K562 (cell line): Measurements from ENCODE around the gene GOLIM4. TPM values are rescaled to one million over a fixed set of nuclear protein-coding genes. Genes with fewer than 3 reads are reported as not detected.
A peak's percentile ranks its signal among the peaks of the same experiment; 100 is the strongest.

ENCODE experiments used
- ATAC-seq: fragments of 200-7000 bp; cut with Tn5 transposase; 3 replicates; pipeline ENCODE4 v1.9.1; 2020; ENCODE audit warnings: moderate library complexity
- Bru-seq: library from RNA; stranded (reverse); fragments of 400-500 nt; gene quantifications from one replicate; lab custom pipeline; 2021; lab: Mats Ljungman, UMichigan
- BruChase-seq, 2 experiments: library from RNA; stranded (reverse); fragments of 400-500 nt; gene quantifications; one replicate each; lab custom pipeline; 2021; lab: Mats Ljungman, UMichigan
- BruUV-seq: library from RNA; stranded (reverse); fragments of 400-500 nt; replicated peaks from 2 replicates; lab custom pipeline; 2021; lab: Mats Ljungman, UMichigan
- CTCF ChIA-PET: fragments of 300-600 bp; formaldehyde crosslinking; extraction: SDS; loops from one replicate; lab custom pipeline; 2021; ENCODE audit warnings: low intra/inter-chr PET ratio; lab: Yijun Ruan, JAX
- POLR2A ChIA-PET: fragments of 300-600, 350-650 bp; sonication (Branson Sonifier 250); formaldehyde crosslinking; extraction: SDS; loops from one replicate; lab custom pipeline; 2021; ENCODE audit warnings: antibody characterized with exemption, inconsistent platforms; lab: Yijun Ruan, JAX
- DNase-seq, 4 experiments: peaks; one replicate each; pipeline versions ENCODE4 v3.0.0 to v3.0.0-alpha.2; 2011 to 2018; ENCODE audit warnings: low spot score in 3 of 4, mixed read lengths in 3 of 4; ENCODE audit errors: extremely low read depth in 1 of 4
- FAIRE-seq: peaks from 2 replicates; lab custom pipeline; 2011; peaks lifted over from hg19 to GRCh38; lab: Jason Lieb, UNC
- H2AFZ ChIP-seq: 2 replicates; pipeline ENCODE4 v1.6.0; 2011; ENCODE audit warnings: low read depth, low read length, control low read depth, inconsistent platforms
- H3K27ac ChIP-seq: fragments of 200-600 bp; 3 replicates; pipeline ENCODE4 v1.8.0; 2011; ENCODE audit warnings: low read depth, mild to moderate bottlenecking, control low read depth, inconsistent platforms, low read length, moderate library complexity, mixed read lengths; ENCODE audit errors: extremely low read depth
- H3K27me3 ChIP-seq, 2 experiments: fragments of 300-600 bp in 1 of 2; 2 replicates in 1 of 2; 3 replicates in 1 of 2; pipeline versions ENCODE4 v1.6.0 to v1.8.0; 2011; ENCODE audit warnings: inconsistent platforms in 2 of 2, low read length in 2 of 2, mild to moderate bottlenecking in 1 of 2, mixed read lengths in 1 of 2, moderate library complexity in 1 of 2; ENCODE audit not compliant: control insufficient read depth in 2 of 2, insufficient read depth in 2 of 2
- H3K36me3 ChIP-seq: fragments of 300-600 bp; 3 replicates; pipeline ENCODE4 v1.8.0; 2011; ENCODE audit warnings: mild to moderate bottlenecking, low read length, inconsistent platforms; ENCODE audit not compliant: control insufficient read depth, insufficient read depth
- H3K4me1 ChIP-seq, 2 experiments: fragments of 200-600 bp in 1 of 2; replicated peaks in 1 of 2; 2 replicates in 1 of 2; 3 replicates in 1 of 2; pipeline versions ENCODE4 v1.5.1 to v1.8.0; 2011; ENCODE audit warnings: inconsistent platforms in 2 of 2, low read length in 2 of 2, mild to moderate bottlenecking in 1 of 2, mixed read lengths in 1 of 2, moderate library complexity in 1 of 2; ENCODE audit not compliant: control insufficient read depth in 2 of 2, insufficient read depth in 2 of 2
- H3K4me2 ChIP-seq: 2 replicates; pipeline ENCODE4 v1.6.1; 2011; ENCODE audit warnings: low read length, control low read depth, inconsistent platforms, mixed read lengths; ENCODE audit not compliant: insufficient read depth
- H3K4me3 ChIP-seq: fragments of 200-600 bp; sonication (generic), shearing (Covaris generic); 2 replicates; pipeline ENCODE4 v1.5.1; 2016; ENCODE audit warnings: control low read depth, inconsistent platforms
- H3K79me2 ChIP-seq: fragments of 200-600 bp; 3 replicates; pipeline ENCODE4 v1.8.0; 2011; ENCODE audit warnings: low read length, inconsistent platforms; ENCODE audit not compliant: control insufficient read depth, insufficient read depth
- H3K9ac ChIP-seq, 2 experiments: 2 replicates each; pipeline versions ENCODE4 v1.6.0 to v1.6.1; 2011; ENCODE audit warnings: low read depth in 2 of 2, low read length in 2 of 2, control low read depth in 1 of 2, inconsistent platforms in 1 of 2, mild to moderate bottlenecking in 1 of 2, mixed read lengths in 1 of 2; ENCODE audit not compliant: insufficient read depth in 1 of 2
- H3K9me1 ChIP-seq: one replicate; pipeline ENCODE4 v1.6.0; 2011; ENCODE audit warnings: inconsistent platforms, mild to moderate bottlenecking, low read length, moderate library complexity; ENCODE audit not compliant: control insufficient read depth, insufficient read depth
- H3K9me3 ChIP-seq: replicated peaks from 2 replicates; pipeline ENCODE4 v1.5.1; 2011; ENCODE audit warnings: low read depth, low read length, inconsistent platforms; ENCODE audit not compliant: control insufficient read depth, insufficient read depth
- H4K20me1 ChIP-seq: replicated peaks from 2 replicates; pipeline ENCODE4 v1.6.1; 2011; ENCODE audit warnings: low read length, inconsistent platforms, mixed read lengths; ENCODE audit not compliant: control insufficient read depth, insufficient read depth
- CBX8 ChIP-seq: fragments of 200-600 bp; sonication (generic); IDR thresholded peaks from 2 replicates; pipeline ENCODE4 v1.6.1; 2012; ENCODE audit warnings: borderline replicate concordance, mixed run types, low read depth, mild to moderate bottlenecking, moderate library complexity, mixed read lengths, low read length, control low read depth, inconsistent platforms; ENCODE audit not compliant: poor library complexity, severe bottlenecking; ENCODE audit errors: extremely low read depth
- CEBPG ChIP-seq, 3 experiments: fragments of 200-800 bp in 1 of 3; sonication (Bioruptor generic) in 1 of 3; sonication (generic) in 1 of 3; formaldehyde crosslinking in 1 of 3; IDR thresholded peaks in 2 of 3; conservative IDR thresholded peaks in 1 of 3; 2 replicates each; pipeline versions ENCODE4 v1.6.1 to v1.8.0; 2016 to 2022; ENCODE audit warnings: missing compliant biosample characterization in 2 of 3, missing genetic modification characterization in 2 of 3, mild to moderate bottlenecking in 1 of 3, missing genetic modification reagents in 1 of 3
- E2F3 ChIP-seq: fragments of 250-450 bp; sonication (Bioruptor Pico); IDR thresholded peaks from 2 replicates; pipeline ENCODE4 v1.4.0; 2020; ENCODE audit warnings: mild to moderate bottlenecking
- GMEB1 ChIP-seq: fragments of 250-450 bp; sonication (Bioruptor Pico); IDR thresholded peaks from 2 replicates; pipeline ENCODE4 v1.4.0; 2020; ENCODE audit warnings: mild to moderate bottlenecking
- NCOA4 ChIP-seq: fragments of 450-650 bp; IDR thresholded peaks from 2 replicates; pipeline ENCODE4 v1.6.1; 2018; ENCODE audit warnings: mild to moderate bottlenecking; ENCODE audit not compliant: partially characterized antibody
- NCOA6 ChIP-seq: fragments of 450-650 bp; IDR thresholded peaks from 2 replicates; pipeline ENCODE4 v1.6.1; 2017; ENCODE audit warnings: mild to moderate bottlenecking
- PHF21A ChIP-seq: fragments of 450-650 bp; IDR thresholded peaks from 2 replicates; pipeline ENCODE4 v1.6.1; 2017; ENCODE audit warnings: low read depth, borderline replicate concordance
- RB1 ChIP-seq: fragments of 450-650 bp; IDR thresholded peaks from 2 replicates; pipeline ENCODE4 v1.6.1; 2017; ENCODE audit warnings: low read depth, mild to moderate bottlenecking
- TBP ChIP-seq: optimal IDR thresholded peaks from 2 replicates; pipeline ENCODE3; 2011; ENCODE audit warnings: low read depth, low read length, improper control_type of control experiment
- ZNF586 ChIP-seq: fragments of 450-650 bp; formaldehyde crosslinking; conservative IDR thresholded peaks from 2 replicates; pipeline ENCODE4 v1.4.0; 2020; ENCODE audit warnings: mild to moderate bottlenecking, moderate library complexity
- WGBS: fragments of 100-300 bp; shearing (Covaris generic); methylation state at CpG from one replicate; pipeline ENCODE4 v1.1.6; 2016; ENCODE audit warnings: low coverage, mixed read lengths; ENCODE audit not compliant: insufficient coverage; ENCODE audit errors: missing lambda C conversion rate; 5-methylcytosine and 5-hydroxymethylcytosine counted together
- in situ Hi-C: fragments of 300-500 bp; cut with MboI; formaldehyde crosslinking; loops from 4 replicates; pipeline ENCODE4 v1.15.0; 2018; ENCODE audit warnings: inconsistent platforms, mixed read lengths
- intact Hi-C: fragments of 100-400 bp; cut with micrococcal nuclease; formaldehyde crosslinking; loops from 2 replicates; pipeline ENCODE4 v1.14.2; 2022
- long read RNA-seq, 3 experiments: library from polyadenylated mRNA in 2 of 3; library from RNA in 1 of 3; unstranded in 2 of 3; stranded (forward) in 1 of 3; transcript quantifications; one replicate each; pipeline ENCODE4 v2.0.0, GENCODE V29; 2019 to 2022
- polyA minus RNA-seq, 3 experiments: library from RNA; depleted of rRNA, polyadenylated mRNA; stranded (reverse); fragments of >200 nt; gene quantifications; 2 replicates each; pipeline ENCODE4 v1.2.3, GENCODE V29; 2011
- polyA plus RNA-seq, 8 experiments: library from polyadenylated mRNA; depleted of rRNA in 4 of 8; stranded (reverse) in 5 of 8; unstranded in 3 of 8; fragments of >200 nt; fragmentation: Nextera tagmentation in 2 of 8; fragmentation: Illumina TruSeq in 1 of 8; extraction: Ambion mirVana in 2 of 8; extraction: Trizol in 1 of 8; gene quantifications; 2 replicates each; pipeline versions ENCODE4 v1.2.1 to v1.2.3, GENCODE V29; 2011 to 2014; ENCODE audit warnings: inconsistent platforms in 1 of 8, missing spikeins in 1 of 8
- total RNA-seq, 7 experiments: library from RNA; depleted of rRNA in 6 of 7; stranded (reverse); fragments of >200 nt in 6 of 7; fragmentation: Illumina TruSeq in 2 of 7; extraction: Trizol in 2 of 7; gene quantifications; 2 replicates each; pipeline versions ENCODE4 v1.2.1 to v1.2.3, GENCODE V29; 2011 to 2021; ENCODE audit warnings: low replicate concordance in 1 of 7
- TF ChIP-seq, protein P1 (sequence below), 2 experiments: fragments of 450-650 bp in 1 of 2; sonication (generic) in 1 of 2; formaldehyde crosslinking in 1 of 2; IDR thresholded peaks in 1 of 2; conservative IDR thresholded peaks in 1 of 2; 2 replicates each; pipeline versions ENCODE4 v1.6.1 to v1.8.1; 2016 to 2023; ENCODE audit warnings: mild to moderate bottlenecking in 2 of 2, moderate library complexity in 2 of 2, inconsistent platforms in 1 of 2, missing genetic modification reagents in 1 of 2

The GOLIM4 gene
- total RNA-seq (2011; cell fraction: chromatin; rRNA removed; ENCODE audit: low replicate concordance): 19.0 and 64.7 TPM in 2 replicates
- total RNA-seq (2011; cell fraction: nucleolus; rRNA removed): 22.7 and 26.3 TPM in 2 replicates
- 35.1 and 43.4 TPM in 2 replicates for total RNA-seq (2011; cell fraction: nucleoplasm; rRNA removed)
- total RNA-seq (2014; rRNA removed) (39.4 and 43.7 TPM in 2 replicates), total RNA-seq (2014; rRNA removed; fragmentation: Illumina TruSeq; extraction: Trizol) (31.9 and 36.8 TPM in 2 replicates), total RNA-seq (2015; rRNA removed; fragmentation: Illumina TruSeq; extraction: Trizol) (36.0 TPM in 2 replicates), total RNA-seq (2021) (27.0 and 29.2 TPM in 2 replicates), polyA plus RNA-seq (2011; rRNA removed) (9.3 and 12.8 TPM in 2 replicates), polyA plus RNA-seq (2014; fragmentation: Illumina TruSeq; extraction: Trizol) (32.6 and 37.5 TPM in 2 replicates), polyA plus RNA-seq (2014; fragmentation: Nextera tagmentation; extraction: Ambion mirVana) (10 to 100 TPM; 11.3 to 12.0 TPM), polyA plus RNA-seq (2014; rRNA removed) (20.5 and 31.0 TPM in 2 replicates), polyA minus RNA-seq (2011; rRNA and poly(A)+ RNA removed) (41.7 and 56.2 TPM in 2 replicates), Bru-seq, nascent RNA (percentile 85 among the genes with signal in this experiment), BruChase-seq, experiment 1, labeled RNA remaining after a 2-hour chase (percentile 92 among the genes with signal in this experiment), BruChase-seq, experiment 2, labeled RNA remaining after a 6-hour chase (percentile 93 among the genes with signal in this experiment)
- 7.7 and 9.2 TPM in 2 replicates for polyA plus RNA-seq (2011; cell fraction: cytosol; rRNA removed)
- polyA plus RNA-seq (2011; cell fraction: nucleus; rRNA removed): 16.0 and 16.9 TPM in 2 replicates
- 29.7 TPM in 2 replicates for polyA plus RNA-seq (2012)
- 17.6 and 25.5 TPM in 2 replicates for polyA minus RNA-seq (2011; cell fraction: cytosol; rRNA and poly(A)+ RNA removed)
- 21.0 and 36.3 TPM in 2 replicates for polyA minus RNA-seq (2011; cell fraction: nucleus; rRNA and poly(A)+ RNA removed)
- long read RNA-seq, experiment 1, full-length matches to known transcripts: 57 of 99 reads
- long read RNA-seq, experiment 1, partial matches to known transcripts: 21 of 99 reads
- long read RNA-seq, experiment 1, other reads (novel, unspliced or antisense): 21 of 99 reads
- long read RNA-seq, experiment 2, partial matches to known transcripts: 0 of 16 reads
- long read RNA-seq, experiment 2, other reads (novel, unspliced or antisense): 16 of 16 reads
- long read RNA-seq, experiment 3, partial matches to known transcripts: 14 of 44 reads
- long read RNA-seq, experiment 3, other reads (novel, unspliced or antisense): 27 of 44 reads

- ChIA-PET POLR2A (interaction anchor here (0.7 to 3.2 kb wide), 6 partner anchors 9 to 354 kb away, joined by 3 to 9 read pairs (median 3); no protein-coding TSS in a partner anchor), CTCF (no interaction called here)
- FAIRE-seq: peak; percentile 82
- Histone ChIP-seq H3K9ac (peak within 1 kb of the TSS; percentile 90 to 98), H3K27ac (peak within 1 kb of the TSS; percentile 96), H3K4me3 (peak within 1 kb of the TSS; percentile 77), H4K20me1 (peaks cover 9% of the 10 kb centered on the region), H3K79me2 (peaks cover 48% of the 10 kb centered on the region), H3K36me3 (no peaks in the 10 kb centered on the region), H3K27me3 (no peaks in the 10 kb centered on the region), H3K9me1 (no peaks in the 10 kb centered on the region), H3K9me3 (no peaks in the 10 kb centered on the region), H3K4me1 (peaks cover 13 to 31% of the 10 kb centered on the region in 2 experiments), H3K4me2 (peak within 1 kb of the TSS; percentile 98), H2AFZ (peak within 1 kb of the TSS; percentile 97)
- peak; percentile 90 to 96 (median 92) for DNase-seq
- no TSS peak for BruUV-seq
- in situ Hi-C loops (no loop called here), intact Hi-C loops (loop anchor here (1.0 to 2.0 kb wide), 4 partner anchors 21 to 361 kb away; partner anchors contain the start of genes PDCD10 and SERPINI1)
- peak; percentile 91 for ATAC-seq
- 0% methylated on average over 40 of the region's 52 CpGs for WGBS
- TF ChIP-seq NCOA6 (no peak), TBP (peak; percentile 60), NCOA4 (no peak), E2F3 (CRISPR knock-in tag) (no peak), CEBPG (CRISPR knock-in tag; IDR thresholded peaks at IDR 0.05) (no peak), CEBPG (tag; conservative IDR thresholded peaks at IDR 0.05 in 1 of 2, IDR thresholded peaks at IDR 0.05 in 1 of 2) (no peak), GMEB1 (CRISPR knock-in tag) (no peak; the same call in 1 of the 2 replicates), RB1 (no peak; the same call in 1 of the 2 replicates), PHF21A (no peak), ZNF586 (CRISPR knock-in tag) (no peak), CBX8 (no peak)
- TF ChIP-seq, protein P1, sequence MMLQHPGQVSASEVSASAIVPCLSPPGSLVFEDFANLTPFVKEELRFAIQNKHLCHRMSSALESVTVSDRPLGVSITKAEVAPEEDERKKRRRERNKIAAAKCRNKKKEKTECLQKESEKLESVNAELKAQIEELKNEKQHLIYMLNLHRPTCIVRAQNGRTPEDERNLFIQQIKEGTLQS (IDR thresholded peaks at IDR 0.05): no peak
- TF ChIP-seq, protein P1 (CRISPR knock-in tag; conservative IDR thresholded peaks at IDR 0.05): no peak
Observed at GRCh38 chr3:168095611-168096209, at the start of gene GOLIM4. TSS of gene GOLIM4 (minus strand) at chr3:168095924. CDS start at chr3:168095285, 639 bp downstream.
